Inflammatory macrophage treated with lipopolysaccharide for 1 hour (primary cell): ENCODE measurements around the gene COQ10B.
A peak's percentile ranks its signal among the peaks of the same experiment; 100 is the strongest.
"Not testable (repeated sequence)": the region's sequence is repeated elsewhere in the genome, so short reads cannot be mapped to it uniquely, and the experiment has no call there.

Source experiments
- DNase-seq, 2 donors: peaks; one replicate each; pipeline ENCODE4 v3.0.0-alpha.2; 2020 to 2022

The COQ10B gene

GRCh38 chr2:197453123-197453913, at the start of gene COQ10B:
Gene COQ10B (plus strand): TSS chr2:197453552. CDS start chr2:197453561, 9 bp downstream.
- peak; percentile 98 to 100 for DNase-seq

- no peak for DNase-seq
Measured at GRCh38 chr2:197405582-197405981, 47.8 kb upstream of the COQ10B start.

GRCh38 chr2:197414039-197414438, 39.3 kb upstream of the COQ10B start:
- no peak for DNase-seq

GRCh38 chr2:197414515-197414914, 38.8 kb upstream of the COQ10B start:
- no peak for DNase-seq

- DNase-seq: no peak
Measured at GRCh38 chr2:197416268-197416667, 37.1 kb upstream of the COQ10B start.

- no peak for DNase-seq
Measured at GRCh38 chr2:197419438-197419837, 33.9 kb upstream of the COQ10B start.

- no peak for DNase-seq
Measured at GRCh38 chr2:197423307-197423706, 30.0 kb upstream of the COQ10B start.

GRCh38 chr2:197425550-197425949, 27.8 kb upstream of the COQ10B start:
- DNase-seq: no peak

- DNase-seq: peak; percentile 20 to 43
Measured at GRCh38 chr2:197426723-197427603, 26.4 kb upstream of the COQ10B start.

GRCh38 chr2:197427986-197428385, 25.4 kb upstream of the COQ10B start:
- DNase-seq: no peak

GRCh38 chr2:197431858-197432257, 21.5 kb upstream of the COQ10B start:
- DNase-seq: no peak

GRCh38 chr2:197432527-197432926, 20.8 kb upstream of the COQ10B start:
- DNase-seq: not testable (repeated sequence)

GRCh38 chr2:197433780-197434438, 19.4 kb upstream of the COQ10B start:
- DNase-seq: no peak

- peak; percentile 99 for DNase-seq
Measured at GRCh38 chr2:197434541-197435513, 18.5 kb upstream of the COQ10B start, which contains the start of gene SF3B1. Gene SF3B1 (minus strand): TSS chr2:197435028. CDS start chr2:197434999, 29 bp downstream.

- DNase-seq: no peak
Measured at GRCh38 chr2:197435598-197436420, 17.5 kb upstream of the COQ10B start.

- no peak for DNase-seq
Measured at GRCh38 chr2:197437380-197437779, 16.0 kb upstream of the COQ10B start.

- DNase-seq: peak; percentile 37 to 72
Measured at GRCh38 chr2:197442857-197443256, 10.5 kb upstream of the COQ10B start.

- no peak for DNase-seq
Measured at GRCh38 chr2:197445746-197446145, 7.6 kb upstream of the COQ10B start.

- no peak for DNase-seq
Measured at GRCh38 chr2:197446844-197447243, 6.5 kb upstream of the COQ10B start.

- no peak for DNase-seq
Measured at GRCh38 chr2:197450465-197450864, 2.9 kb upstream of the COQ10B start.

GRCh38 chr2:197450935-197451358, 2.4 kb upstream of the COQ10B start:
- DNase-seq: not testable (repeated sequence)
